WERI-Rb-1 (cell line): Measurements from ENCODE around the gene TTC17.

Experiments used
- DNase-seq: peaks from one replicate; pipeline ENCODE4 v3.0.0-alpha.2; 2020
- H3K27ac ChIP-seq: fragments of 250-450 bp; sonication (Bioruptor Pico); 2 replicates; pipeline ENCODE4 v1.5.1; 2020; ENCODE audit warnings: mild to moderate bottlenecking, moderate library complexity
- H3K27me3 ChIP-seq: fragments of 250-450 bp; sonication (Bioruptor Pico); 2 replicates; pipeline ENCODE4 v1.5.1; 2021; ENCODE audit warnings: mild to moderate bottlenecking, low read depth, moderate library complexity; ENCODE audit not compliant: insufficient read depth, severe bottlenecking
- H3K36me3 ChIP-seq: fragments of 250-450 bp; sonication (Bioruptor Pico); 2 replicates; pipeline ENCODE4 v1.5.1; 2020; ENCODE audit warnings: mild to moderate bottlenecking, moderate library complexity
- H3K4me3 ChIP-seq: 2 replicates; pipeline ENCODE4 v1.5.1; 2011; ENCODE audit warnings: low read depth, mild to moderate bottlenecking, control low read depth, low read length
- H3K9me3 ChIP-seq: fragments of 250-450 bp; sonication (Bioruptor Pico); 2 replicates; pipeline ENCODE4 v1.5.1; 2021; ENCODE audit warnings: mild to moderate bottlenecking, moderate library complexity; ENCODE audit not compliant: severe bottlenecking
- TF ChIP-seq, protein P1 (sequence below): IDR thresholded peaks from 2 replicates; pipeline ENCODE4 v1.5.1; 2011; ENCODE audit warnings: low read depth, mild to moderate bottlenecking, control low read depth, inconsistent platforms, low read length

TTC17 gene

DNA sequence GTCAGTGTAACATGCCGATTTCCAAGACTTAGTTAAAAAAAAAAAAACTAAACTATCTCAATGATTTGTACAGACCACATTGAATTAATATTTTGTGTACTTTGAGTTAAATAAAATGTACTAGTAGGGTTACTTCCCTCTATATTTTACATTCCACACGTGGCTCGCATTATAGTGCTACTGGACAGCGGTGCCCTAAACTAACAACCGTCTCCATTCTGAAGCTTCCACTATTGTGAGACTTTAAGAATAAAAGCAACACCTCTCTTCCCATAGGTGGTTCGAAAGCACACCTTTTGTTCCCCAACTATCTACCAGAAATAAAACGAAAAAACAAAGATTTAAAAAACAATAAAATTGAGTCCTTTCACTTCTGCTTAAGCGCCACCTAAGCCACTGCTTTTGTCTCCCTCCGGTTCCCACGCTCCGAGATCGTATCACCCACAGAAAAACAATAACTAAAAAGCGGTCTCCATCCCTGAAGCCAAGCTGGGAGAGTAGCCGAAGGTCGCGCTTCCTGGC is 380 bp upstream of the TTC17 start:
- peak overlapping the region; percentile 99 for H3K27ac ChIP-seq
- no peak for DNase-seq
- H3K4me3 ChIP-seq, result peak overlapping the region; percentile 81
- TF ChIP-seq, protein P1, sequence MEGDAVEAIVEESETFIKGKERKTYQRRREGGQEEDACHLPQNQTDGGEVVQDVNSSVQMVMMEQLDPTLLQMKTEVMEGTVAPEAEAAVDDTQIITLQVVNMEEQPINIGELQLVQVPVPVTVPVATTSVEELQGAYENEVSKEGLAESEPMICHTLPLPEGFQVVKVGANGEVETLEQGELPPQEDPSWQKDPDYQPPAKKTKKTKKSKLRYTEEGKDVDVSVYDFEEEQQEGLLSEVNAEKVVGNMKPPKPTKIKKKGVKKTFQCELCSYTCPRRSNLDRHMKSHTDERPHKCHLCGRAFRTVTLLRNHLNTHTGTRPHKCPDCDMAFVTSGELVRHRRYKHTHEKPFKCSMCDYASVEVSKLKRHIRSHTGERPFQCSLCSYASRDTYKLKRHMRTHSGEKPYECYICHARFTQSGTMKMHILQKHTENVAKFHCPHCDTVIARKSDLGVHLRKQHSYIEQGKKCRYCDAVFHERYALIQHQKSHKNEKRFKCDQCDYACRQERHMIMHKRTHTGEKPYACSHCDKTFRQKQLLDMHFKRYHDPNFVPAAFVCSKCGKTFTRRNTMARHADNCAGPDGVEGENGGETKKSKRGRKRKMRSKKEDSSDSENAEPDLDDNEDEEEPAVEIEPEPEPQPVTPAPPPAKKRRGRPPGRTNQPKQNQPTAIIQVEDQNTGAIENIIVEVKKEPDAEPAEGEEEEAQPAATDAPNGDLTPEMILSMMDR, result no peak
- no peaks in the 10 kb centered on the region for H3K27me3 ChIP-seq
- H3K9me3 ChIP-seq, result no peaks in the 10 kb centered on the region
- peaks cover 5% of the 10 kb centered on the region; the same call in 1 of the 2 replicates for H3K36me3 ChIP-seq

DNA sequence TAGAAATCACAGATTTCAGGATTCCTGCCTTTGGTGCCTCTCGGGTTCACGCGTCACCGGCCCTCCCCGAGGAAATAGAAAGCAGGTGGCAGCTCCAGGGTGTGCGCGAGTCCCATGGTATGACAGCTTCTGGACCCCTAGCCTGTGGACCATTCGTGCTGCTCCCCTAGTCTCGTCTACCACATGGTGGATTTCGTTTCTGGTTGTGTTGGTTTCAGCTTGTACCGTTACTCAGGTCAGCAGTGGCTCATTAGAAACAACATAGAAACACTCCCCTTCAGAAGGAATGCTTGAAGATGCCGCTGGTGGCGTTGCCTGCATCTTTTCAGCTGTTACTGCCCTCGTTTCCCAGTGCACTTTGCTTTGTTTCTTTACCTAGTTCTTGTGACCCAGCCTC is 700 bp downstream of the TTC17 start:
- no peak for DNase-seq

DNA sequence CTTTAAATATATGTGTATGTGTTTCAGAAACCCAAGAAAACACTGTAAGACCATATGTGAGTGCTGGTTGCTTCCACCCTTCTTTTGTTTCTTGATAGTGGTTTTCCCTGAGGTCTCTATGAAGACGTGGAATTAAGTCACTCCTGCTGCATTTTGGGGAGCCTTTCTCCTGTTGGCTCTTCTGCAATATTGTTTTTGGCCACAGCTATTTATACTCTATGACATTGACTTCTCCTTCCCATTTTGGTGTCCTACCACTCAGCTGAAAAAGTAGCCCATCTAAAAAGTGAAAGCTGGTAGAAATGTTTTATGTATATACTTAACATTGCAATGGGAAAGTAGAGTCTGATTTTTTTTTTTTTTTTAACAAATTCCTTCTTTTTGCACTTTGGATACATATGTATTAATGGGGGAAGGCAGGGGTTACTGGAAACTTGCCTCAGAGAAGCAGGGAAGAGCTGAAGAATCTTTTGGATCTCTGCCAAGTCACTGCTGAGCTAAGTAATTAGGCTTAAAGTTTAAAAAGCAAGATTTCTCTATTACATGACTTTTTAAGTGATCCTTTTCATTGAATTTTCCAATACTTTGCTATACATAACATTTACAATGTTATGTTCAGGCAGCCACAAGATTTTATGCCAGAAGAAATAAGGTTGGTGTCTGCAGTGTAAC is 1.8 kb downstream of the TTC17 start:
- H3K4me3 ChIP-seq, result no peak overlapping the region
- H3K27ac ChIP-seq, result no peak overlapping the region
- peaks cover 8% of the 10 kb centered on the region for H3K36me3 ChIP-seq
- H3K9me3 ChIP-seq, result no peaks in the 10 kb centered on the region
- DNase-seq, result no peak
- TF ChIP-seq, protein P1, result no peak
- no peaks in the 10 kb centered on the region for H3K27me3 ChIP-seq

More for the DNA sequence above, 700 bp downstream of the TTC17 start:
- TF ChIP-seq, protein P1, result no peak
- H3K36me3 ChIP-seq, result peaks cover 5% of the 10 kb centered on the region; the same call in 1 of the 2 replicates
- H3K27ac ChIP-seq, result peak overlapping the region; percentile 99
- H3K27me3 ChIP-seq, result no peaks in the 10 kb centered on the region
- no peaks in the 10 kb centered on the region for H3K9me3 ChIP-seq
- peak overlapping the region; percentile 81 for H3K4me3 ChIP-seq

DNA sequence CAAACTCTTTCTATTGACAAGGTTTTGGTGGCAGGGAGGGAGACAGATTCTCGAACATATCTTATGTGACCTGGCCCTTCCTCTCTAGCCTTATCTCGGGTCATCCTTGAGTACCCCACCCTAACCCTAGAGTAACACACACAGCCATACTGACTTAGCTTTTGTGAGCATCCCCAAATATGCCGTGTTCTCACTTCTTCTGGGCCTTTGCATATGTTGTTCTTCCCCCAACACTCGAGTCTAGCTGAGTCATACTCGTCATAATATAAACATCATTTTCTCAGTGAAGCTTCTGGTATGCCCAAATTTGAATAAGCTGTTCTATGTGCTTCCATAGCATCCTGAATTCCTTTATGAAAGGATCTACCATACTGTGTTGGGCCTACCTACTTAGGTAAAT is 8.0 kb downstream of the TTC17 start:
- no peak overlapping the region for H3K4me3 ChIP-seq
- H3K36me3 ChIP-seq, result peaks cover 19% of the 10 kb centered on the region
- TF ChIP-seq, protein P1, result no peak
- DNase-seq, result no peak
- no peak overlapping the region for H3K27ac ChIP-seq
- no peaks in the 10 kb centered on the region for H3K27me3 ChIP-seq
- no peaks in the 10 kb centered on the region for H3K9me3 ChIP-seq

DNA sequence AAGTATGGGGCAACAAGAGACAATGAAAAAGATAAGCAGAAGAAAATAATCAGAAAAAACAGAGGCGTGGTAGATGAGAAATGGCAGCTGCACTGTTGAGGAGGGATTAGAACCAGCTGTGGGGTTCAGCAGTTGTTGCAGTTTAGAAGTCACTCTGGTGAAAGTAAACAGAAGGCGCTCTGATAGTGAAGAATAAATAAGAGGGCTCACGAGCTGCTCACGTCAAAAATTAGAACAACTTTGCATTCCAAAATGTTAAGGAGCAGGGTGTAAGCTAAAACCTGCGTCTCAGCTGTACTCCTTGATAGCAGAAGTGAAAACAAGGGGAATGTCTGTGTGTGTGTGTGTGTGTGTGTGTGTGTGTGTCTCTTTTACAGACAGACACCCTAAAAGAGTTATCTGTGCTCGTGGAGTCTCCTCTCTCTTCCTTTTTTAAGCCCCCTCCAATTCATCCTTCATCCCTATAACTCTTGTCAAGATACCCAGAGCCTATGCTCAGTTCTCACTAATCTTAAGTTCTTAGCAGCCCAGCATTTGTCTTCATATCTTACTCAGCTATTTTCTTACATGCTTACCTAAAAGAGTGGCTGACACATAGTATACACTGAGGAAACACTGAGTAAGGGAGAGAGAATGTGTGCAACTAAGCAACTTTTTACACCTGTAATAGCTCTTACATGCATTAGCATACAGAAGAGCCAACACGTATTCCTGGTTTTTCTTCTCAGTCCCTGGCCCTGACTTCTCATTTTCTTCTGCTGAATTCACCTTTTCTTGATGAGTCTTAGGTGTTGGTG is 8.9 kb downstream of the TTC17 start:
- TF ChIP-seq, protein P1, result no peak
- DNase-seq, result no peak
- Histone ChIP-seq H3K27ac (no peak overlapping the region), H3K27me3 (no peaks in the 10 kb centered on the region), H3K4me3 (no peak overlapping the region), H3K36me3 (peaks cover 21% of the 10 kb centered on the region), H3K9me3 (no peaks in the 10 kb centered on the region)
